Measurements from ENCODE around the gene LYL1.

GRCh38 chr19:13118424-13119193 is 16.0 kb upstream of the LYL1 start:
- TF ChIP-seq EZH2 (IDR thresholded peaks at IDR 0.05; ENCODE audit: insufficient read depth, poor library complexity, severe bottlenecking) = no peak
- no peak for TF ChIP-seq EZH2phosphoT487 (IDR thresholded peaks at IDR 0.05; ENCODE audit: insufficient read depth, low read depth)

Data from GM23248 (cell line).